HCEC 1CT (cell line): ENCODE data around the gene EIF3D.

Experiments
- DNase-seq: peaks from one replicate; pipeline ENCODE4 v3.0.0-alpha.2; 2017

EIF3D gene

DNA sequence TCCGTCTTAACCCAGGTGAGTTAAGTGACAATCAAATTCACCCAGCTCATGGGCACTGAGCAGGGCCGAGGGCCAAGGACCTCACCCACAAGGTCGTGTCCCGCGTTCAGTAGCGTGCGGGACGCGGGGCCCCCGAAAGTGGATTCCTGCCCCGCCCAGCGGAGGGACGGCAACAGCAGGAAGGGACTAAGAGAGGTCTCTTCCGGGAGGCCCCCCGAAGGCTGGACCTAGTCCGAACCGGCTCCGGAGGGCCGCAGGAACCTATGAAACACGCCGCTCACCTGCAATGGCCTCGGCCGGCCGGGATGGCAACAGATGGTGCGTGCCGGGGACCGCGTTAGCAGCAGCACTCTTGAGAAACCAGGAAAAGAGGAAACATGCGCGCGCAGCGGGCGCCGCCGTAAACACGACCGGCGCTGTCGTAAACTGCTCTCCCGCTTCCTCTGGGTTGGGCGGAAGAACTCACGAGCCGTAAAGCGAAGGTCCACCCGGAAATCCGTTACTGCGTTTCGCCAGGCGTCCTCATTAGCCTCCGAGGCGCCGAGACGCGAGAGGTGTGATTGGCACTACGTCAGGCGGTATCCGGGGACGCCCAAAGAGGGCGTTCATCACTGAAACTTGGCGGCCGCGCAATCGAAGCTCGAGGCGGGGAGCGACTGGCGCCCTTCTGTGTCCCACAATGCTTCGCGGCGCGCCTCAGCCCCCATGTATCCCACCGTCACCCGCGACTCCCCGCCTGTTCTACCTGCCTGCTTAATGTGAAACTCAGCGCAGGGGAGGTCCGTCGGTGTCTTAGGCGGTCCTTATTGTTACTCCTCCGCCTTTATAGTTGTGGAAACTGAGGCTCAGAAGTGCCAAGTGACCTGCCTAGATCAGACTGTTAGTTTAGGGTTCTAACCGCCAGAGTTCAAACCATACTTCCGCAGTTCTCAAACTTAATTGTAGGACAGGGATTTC lies at the start of gene EIF3D:
Gene EIF3D, minus strand, starts transcription at position 372 of the 957 bp plus-strand sequence. CDS start 3,045 bp downstream, outside the sequence.
- peak; percentile 100 for DNase-seq

DNA sequence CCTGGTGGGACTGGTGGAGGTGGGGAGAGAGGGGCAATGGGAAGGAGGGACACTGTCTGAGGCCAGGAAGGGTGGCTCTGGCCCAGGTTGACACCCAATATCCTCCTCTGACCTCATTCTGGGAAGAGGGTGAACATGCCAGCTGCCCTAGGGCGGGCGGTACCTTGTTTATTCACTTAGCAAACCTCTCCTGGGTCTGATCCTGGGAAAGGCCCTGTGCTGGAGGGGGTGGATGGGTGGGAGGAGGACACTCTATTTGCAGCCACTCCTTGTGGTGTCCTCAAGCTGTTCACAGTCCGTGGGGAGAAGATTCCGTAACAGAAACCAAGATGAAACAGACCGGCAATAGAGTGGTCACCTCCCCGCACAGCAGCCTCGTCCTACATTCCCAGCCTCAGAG lies 49.7 kb upstream of the EIF3D start:
- no peak for DNase-seq

- DNase-seq: peak; percentile 93
Observed at GRCh38 chr22:36577019-36577418, 48.1 kb upstream of the EIF3D start.

GRCh38 chr22:36574728-36575127 lies 45.8 kb upstream of the EIF3D start:
- no peak for DNase-seq

DNA sequence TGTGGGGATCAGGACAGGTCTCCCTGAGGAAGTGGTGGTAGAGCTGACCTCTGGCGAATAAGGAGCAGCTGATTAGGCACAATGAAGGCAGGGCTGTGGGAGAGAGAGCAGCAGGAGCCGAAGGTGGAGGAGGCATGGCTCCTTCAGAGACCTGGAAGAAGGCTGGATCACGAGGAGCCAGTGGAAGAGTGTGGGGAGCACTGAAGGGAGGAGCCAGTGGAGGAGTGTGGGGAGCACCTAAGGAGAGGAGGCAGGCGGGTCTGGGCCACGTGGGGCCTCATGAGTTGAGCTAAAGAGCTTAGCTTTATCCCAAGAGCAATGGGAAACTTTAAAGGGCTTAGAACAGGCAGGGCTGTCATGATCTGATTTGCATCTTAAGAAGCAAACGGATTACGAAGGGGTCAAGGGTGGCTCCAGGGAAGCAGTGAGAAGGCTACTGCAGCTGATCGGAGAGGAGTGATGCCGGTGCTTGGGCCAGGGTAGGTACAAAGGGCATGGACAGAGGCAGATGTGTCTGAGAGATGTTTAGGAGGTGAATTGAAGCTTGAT lies 44.9 kb upstream of the EIF3D start:
- no peak for DNase-seq

DNA sequence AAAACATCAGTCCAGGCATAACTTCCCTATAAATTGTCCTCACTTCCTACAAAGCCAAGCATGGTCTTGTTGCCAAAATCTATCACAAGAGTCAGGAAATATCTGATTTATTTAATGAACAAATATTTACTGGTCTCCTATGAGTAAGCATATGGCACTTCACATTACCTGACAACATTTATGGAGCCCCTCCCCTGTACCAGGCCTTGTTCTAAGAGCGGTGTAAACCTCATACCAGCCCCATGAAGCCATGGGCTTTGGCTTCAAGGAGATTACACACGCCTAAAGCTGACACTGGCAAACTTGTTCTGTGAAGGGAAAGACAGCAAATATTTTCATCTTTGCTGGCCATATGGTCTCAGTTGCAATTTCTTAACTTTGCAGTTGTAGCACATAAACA lies 43.0 kb upstream of the EIF3D start:
- DNase-seq: no peak

- peak; percentile 9 for DNase-seq
Observed at GRCh38 chr22:36569999-36570398, 41.0 kb upstream of the EIF3D start.

GRCh38 chr22:36568846-36569245 lies 39.9 kb upstream of the EIF3D start:
- DNase-seq: no peak

DNA sequence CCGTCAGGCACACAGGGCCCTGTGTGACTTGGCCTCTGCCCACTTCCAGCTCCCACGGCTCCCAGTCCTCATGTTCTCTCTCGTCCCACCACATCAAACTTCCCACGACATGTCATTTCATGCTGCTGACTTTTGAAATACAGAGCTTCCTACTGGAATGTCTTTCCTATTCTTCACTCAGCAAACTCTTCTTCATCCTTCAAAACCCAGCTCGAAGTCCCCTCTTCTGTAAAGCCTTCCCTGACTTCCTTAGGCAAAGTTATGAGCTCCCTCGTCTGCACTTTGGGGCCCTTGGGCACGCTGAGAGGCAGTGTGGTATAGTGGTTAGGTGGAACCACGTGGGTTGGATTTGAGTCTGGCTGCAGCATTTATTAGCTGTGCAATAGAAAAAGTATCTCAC lies 37.8 kb upstream of the EIF3D start:
- no peak for DNase-seq

DNA sequence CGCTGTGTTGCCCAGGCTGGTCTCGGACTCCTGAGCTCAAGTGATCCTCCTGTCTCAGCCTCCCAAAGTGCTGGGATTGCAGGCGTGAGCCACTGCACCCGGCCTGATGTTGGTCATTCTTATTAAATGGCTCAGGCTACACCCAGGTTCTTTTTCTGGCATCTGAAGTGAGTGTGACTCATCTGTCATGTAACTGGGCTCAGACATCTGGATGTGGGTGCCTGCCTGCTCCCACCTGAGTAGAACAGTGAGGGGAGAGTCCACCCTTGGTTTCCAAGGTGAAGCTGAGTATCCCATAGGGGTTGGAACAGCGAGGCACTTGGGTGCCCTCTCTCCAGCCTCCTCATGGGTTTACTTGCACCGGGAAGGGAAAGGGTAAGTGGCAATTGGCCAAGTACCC lies 36.7 kb upstream of the EIF3D start:
- DNase-seq: no peak

- no peak for DNase-seq
Observed at GRCh38 chr22:36565159-36565507, 36.2 kb upstream of the EIF3D start.

- no peak for DNase-seq
Observed at GRCh38 chr22:36564422-36565158, 35.6 kb upstream of the EIF3D start.

GRCh38 chr22:36563898-36564297 lies 34.9 kb upstream of the EIF3D start:
- DNase-seq: no peak

DNA sequence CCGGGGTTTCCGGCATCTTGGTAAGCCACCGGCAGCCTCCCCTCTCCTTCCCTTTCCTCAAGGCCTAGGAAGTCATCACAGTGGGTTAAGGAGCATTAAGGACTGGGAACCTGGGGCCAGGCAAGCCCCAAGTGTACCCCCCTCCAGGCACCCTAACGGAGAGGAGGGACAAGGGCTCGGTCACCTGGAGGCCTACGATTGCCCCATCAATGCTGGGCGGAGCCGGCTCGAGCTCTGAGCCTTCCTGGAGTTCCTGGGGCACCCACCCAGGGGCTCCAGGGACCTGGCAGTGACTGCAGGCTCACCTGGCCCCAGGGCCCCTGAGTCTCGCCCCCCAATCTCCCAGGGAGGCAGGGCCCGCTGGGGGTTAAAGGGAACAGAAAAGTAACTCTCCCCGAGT lies 34.5 kb upstream of the EIF3D start:
- no peak for DNase-seq

- DNase-seq: no peak
Observed at GRCh38 chr22:36563001-36563400, 34.0 kb upstream of the EIF3D start.

DNA sequence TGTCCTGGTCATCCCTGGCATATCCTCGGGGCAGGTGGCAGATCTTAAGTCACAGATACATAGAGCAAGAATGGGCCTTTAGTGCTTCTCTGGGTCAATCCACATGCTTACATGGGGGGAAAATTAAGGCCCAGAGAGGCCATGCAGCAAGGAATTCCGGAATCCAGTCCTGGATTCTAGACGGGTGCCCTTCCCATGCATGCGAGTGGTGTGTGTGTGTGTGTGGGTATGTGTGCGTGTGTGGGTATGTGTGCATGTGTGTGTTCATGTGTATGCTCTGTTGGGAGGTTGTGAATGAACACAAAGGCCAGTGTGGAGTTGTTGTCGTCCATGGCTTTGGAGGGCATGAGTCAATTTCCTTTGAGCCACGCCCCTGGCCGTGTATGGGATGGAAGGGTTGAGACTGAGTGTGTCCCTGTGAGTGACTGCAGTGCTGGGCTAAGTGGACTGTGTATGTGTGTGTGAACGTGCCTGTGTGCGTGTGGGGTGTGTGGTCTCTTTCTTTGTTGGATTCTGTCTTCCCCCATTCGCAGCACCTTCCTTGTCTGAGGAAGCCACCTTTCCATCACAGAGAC lies 33.4 kb upstream of the EIF3D start:
- peak; percentile 35 for DNase-seq

DNA sequence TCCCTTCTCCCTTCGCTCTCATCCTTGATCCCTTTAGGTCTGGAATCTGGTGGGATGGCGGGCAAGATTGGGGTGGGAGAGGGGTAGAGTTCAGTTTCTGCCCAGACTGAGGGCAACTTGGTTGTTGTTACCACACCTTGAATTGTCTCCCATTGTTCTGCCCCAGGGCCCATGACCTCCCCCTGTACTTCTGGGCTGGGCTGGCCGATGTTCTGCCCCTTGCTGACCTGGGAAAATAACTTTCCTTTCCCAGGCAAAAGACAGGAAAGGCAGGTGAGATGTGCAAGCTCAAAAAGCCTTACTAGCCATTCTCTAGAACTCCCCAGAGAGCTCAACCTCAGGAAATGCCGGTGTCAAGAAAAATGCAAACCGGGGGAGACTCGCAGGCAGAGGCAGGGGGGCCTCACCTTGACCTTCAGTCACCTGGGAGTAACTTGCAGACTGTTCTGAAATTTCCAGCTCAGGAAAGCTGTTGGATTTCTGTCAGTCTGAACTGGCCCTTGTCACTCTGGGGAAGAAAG lies 32.4 kb upstream of the EIF3D start:
- no peak for DNase-seq

- no peak for DNase-seq
Observed at GRCh38 chr22:36560001-36560400, 31.0 kb upstream of the EIF3D start.

- no peak for DNase-seq
Observed at GRCh38 chr22:36554098-36554497, 25.1 kb upstream of the EIF3D start.

- DNase-seq: no peak
Observed at GRCh38 chr22:36552289-36552688, 23.3 kb upstream of the EIF3D start.

- DNase-seq: no peak
Observed at GRCh38 chr22:36550701-36551495, 21.9 kb upstream of the EIF3D start.

DNA sequence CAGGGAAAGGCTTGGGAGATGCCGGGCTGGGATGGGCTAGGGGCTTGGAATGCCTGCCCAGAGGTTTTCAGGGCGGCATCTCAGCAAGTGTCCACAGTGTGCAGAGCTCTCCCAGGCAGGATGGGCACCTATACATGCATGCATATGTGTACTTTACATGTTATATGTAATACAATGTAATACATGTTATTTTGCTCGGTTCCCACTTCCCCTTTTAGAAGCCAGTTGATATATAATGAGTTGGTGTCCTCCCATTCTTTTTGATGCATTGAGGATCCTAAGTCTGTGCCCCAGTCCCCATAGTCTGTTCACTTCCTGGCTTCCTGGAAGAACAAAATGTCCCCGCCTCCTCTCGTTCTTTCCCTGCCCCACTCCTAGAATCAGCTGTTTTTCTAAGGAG lies 20.1 kb upstream of the EIF3D start:
- DNase-seq: no peak
